ENCODE results near the gene IMPDH2. TPM values are rescaled to one million over a fixed set of nuclear protein-coding genes. Genes with fewer than 3 reads are reported as not detected.

IMPDH2 gene
- total RNA-seq, result 100 to 1,000 TPM; 565 to 593 TPM

DNA sequence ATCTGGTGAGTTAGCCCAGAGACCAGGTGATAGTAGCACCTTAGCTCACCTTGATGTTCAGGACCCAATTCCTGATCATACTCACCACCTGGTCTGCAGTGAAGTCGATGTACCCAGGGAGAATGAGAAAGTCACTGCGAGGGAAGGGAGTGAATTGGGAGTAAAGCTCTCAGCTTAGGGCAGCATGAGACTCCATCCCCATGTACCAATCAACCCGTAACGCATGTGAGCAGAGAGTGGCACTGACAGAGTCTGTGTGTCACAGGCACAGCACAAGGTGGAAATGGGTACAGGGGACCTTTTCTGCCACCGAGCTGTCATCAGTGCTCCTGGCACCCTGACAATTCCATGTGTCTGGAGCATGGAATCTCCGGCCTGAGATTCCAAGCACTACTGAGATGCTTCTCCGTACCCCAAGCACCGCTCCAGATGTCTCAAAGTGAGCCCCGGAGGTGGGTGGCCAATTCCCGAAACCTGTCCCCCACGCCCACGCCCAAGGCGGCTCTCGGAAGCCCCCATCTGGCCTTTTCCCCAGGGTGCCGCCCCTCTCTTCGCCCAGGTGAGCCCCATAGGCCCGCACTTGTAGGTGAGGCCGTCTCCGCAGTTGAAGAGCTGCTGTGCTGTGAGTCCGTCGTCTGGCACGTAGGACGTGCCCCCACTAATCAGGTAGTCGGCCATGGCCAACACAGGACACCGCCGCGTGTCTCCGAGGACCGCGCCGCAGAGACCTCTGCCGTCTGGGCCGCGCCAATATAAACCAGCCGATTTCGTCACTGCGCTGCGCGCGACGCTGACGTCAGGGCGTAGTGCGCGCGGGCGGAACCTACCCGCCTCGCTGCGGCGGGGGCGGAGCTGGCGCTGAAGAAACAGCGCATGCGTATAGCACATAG is at the start of gene IMPDH2:
IMPDH2 (minus strand) TSS at position 726 of the 890 bp plus-strand sequence; CDS start at position 678, 48 bp downstream.
- CTCF ChIA-PET, result interaction anchor here (0.7 to 1.9 kb wide), 4 partner anchors 15 to 65 kb away, joined by 3 to 7 read pairs (median 4); partner anchors contain the start of genes QRICH1 and WDR6
- DNase-seq, result peak; percentile 94
- intact Hi-C loops (cut with micrococcal nuclease), result loop anchor here (1.0 to 10.0 kb wide), 7 partner anchors 8 to 696 kb away; partner anchors contain the start of genes DAG1, GMPPB, QRICH1 and TCTA
- Mint-ChIP-seq H3K36me3 (ENCODE audit: low read depth) (peaks cover 54% of the 10 kb centered on the region), H3K27me3 (ENCODE audit: low read depth) (no peaks in the 10 kb centered on the region), H3K4me3 (peak within 1 kb of the TSS; percentile 91), H3K27ac (peak within 1 kb of the TSS; percentile 89), H3K4me1 (ENCODE audit: low read depth) (peaks cover 53% of the 10 kb centered on the region), H3K9me3 (no peaks in the 10 kb centered on the region)

DNA sequence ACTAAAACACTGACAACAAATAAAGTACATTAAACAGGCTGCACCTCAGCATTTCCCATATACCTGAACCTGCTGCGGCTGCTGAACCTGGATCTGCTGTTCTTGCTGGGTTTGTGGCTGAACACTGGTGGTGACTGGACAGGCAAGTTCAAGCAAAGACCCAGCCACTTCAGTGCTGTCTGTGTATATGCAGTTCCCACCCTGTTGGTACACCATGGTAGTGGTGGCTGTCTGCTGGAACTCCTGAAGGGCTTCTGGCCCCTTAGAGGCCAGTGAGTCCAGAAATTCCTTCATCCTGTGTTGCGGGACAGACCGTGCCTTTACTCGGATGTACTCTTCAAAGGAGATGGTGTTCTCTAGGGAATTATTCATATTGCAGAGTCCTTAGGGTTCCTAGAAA is 47.4 kb upstream of the IMPDH2 start:
- no peak overlapping the region for H3K27ac Mint-ChIP-seq
- intact Hi-C loops (cut with micrococcal nuclease), result no loop called here

DNA sequence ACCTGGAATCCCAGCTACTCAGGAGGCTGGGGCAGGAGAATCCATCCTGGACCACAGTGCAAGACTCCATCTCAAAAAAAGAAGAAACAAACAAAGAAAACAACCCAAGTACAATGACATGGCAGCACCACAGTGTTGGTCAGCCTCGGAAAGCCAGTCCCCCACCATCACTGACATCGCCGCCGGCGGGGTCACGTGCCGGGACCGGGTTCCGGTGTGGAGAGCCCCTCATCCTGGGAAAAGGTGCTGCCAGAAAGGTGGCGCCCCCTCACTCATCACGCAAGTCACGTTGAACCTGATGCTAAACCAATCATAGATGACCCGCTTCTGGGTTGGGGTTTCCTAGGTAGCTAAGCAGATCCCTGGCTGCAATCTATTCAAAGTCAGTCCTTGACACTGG is 46.9 kb upstream of the IMPDH2 start:
- no peak overlapping the region for H3K27ac Mint-ChIP-seq
- CTCF ChIA-PET, result no interaction called here
- H3K4me3 Mint-ChIP-seq, result no peak overlapping the region
- H3K9me3 Mint-ChIP-seq, result no peaks in the 10 kb centered on the region
- DNase-seq, result no peak
- H3K36me3 Mint-ChIP-seq (ENCODE audit: low read depth), result peaks cover 44% of the 10 kb centered on the region
- peaks cover 7% of the 10 kb centered on the region for H3K4me1 Mint-ChIP-seq (ENCODE audit: low read depth)
- no peaks in the 10 kb centered on the region for H3K27me3 Mint-ChIP-seq (ENCODE audit: low read depth)
- intact Hi-C loops (cut with micrococcal nuclease), result no loop called here

More for the DNA sequence above, 47.4 kb upstream of the IMPDH2 start:
- Mint-ChIP-seq H3K9me3 (no peaks in the 10 kb centered on the region), H3K4me1 (ENCODE audit: low read depth) (peaks cover 7% of the 10 kb centered on the region), H3K4me3 (no peak overlapping the region), H3K36me3 (ENCODE audit: low read depth) (peaks cover 41% of the 10 kb centered on the region), H3K27me3 (ENCODE audit: low read depth) (no peaks in the 10 kb centered on the region)
- DNase-seq, result no peak
- CTCF ChIA-PET, result no interaction called here

DNA sequence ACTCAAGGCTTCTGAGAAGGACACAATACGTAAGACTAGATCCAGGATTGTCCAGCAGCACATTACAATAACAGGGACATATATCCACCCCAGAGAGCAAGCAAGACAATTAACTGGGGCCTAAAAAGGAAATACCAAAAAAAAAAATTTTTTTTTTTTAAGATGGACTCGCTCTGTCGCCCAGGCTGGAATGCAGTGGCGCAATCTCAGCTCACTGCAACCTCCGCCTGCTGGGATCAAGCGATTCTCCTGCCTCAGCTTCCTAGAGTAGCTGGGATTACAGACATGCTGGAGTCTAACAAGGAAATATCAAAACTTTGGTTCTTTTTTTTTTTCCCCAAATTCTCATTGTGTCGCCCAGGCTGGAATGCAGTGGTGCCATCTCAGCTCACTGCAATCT is 28.8 kb upstream of the IMPDH2 start:
- Mint-ChIP-seq H3K9me3 (no peaks in the 10 kb centered on the region), H3K27ac (no peak overlapping the region), H3K4me3 (no peak overlapping the region), H3K27me3 (ENCODE audit: low read depth) (no peaks in the 10 kb centered on the region), H3K4me1 (ENCODE audit: low read depth) (no peaks in the 10 kb centered on the region), H3K36me3 (ENCODE audit: low read depth) (peaks cover 23% of the 10 kb centered on the region)
- CTCF ChIA-PET, result interaction anchor here (0.7 kb wide), 1 partner anchor 477 kb away, joined by 3 read pairs; no protein-coding TSS in a partner anchor
- intact Hi-C loops (cut with micrococcal nuclease), result no loop called here
- no peak for DNase-seq

DNA sequence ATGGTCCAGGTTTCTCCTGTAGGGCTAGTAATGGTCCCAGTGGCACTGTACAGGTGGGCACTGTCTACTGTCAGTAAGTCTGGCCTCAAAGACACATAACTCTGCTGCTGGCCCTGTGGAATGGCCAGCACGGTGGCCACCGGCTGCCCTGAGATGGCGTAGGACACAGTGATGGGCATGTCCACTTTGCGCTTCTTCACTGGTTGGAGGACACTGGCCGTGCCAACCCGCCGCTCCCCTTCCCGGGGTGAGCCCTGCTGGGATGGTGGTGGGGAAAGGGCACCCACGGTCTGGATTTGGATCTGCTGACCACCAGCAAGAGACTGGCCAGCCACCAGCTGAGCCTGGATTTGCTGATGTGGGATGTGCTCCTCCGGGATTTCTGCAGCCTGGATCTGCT is 28.1 kb upstream of the IMPDH2 start:
- intact Hi-C loops (cut with micrococcal nuclease), result no loop called here
- no peak for DNase-seq
- Mint-ChIP-seq H3K4me3 (no peak overlapping the region), H3K4me1 (ENCODE audit: low read depth) (no peaks in the 10 kb centered on the region), H3K36me3 (ENCODE audit: low read depth) (peaks cover 23% of the 10 kb centered on the region), H3K27ac (no peak overlapping the region), H3K27me3 (ENCODE audit: low read depth) (no peaks in the 10 kb centered on the region), H3K9me3 (no peaks in the 10 kb centered on the region)
- CTCF ChIA-PET, result no interaction called here

DNA sequence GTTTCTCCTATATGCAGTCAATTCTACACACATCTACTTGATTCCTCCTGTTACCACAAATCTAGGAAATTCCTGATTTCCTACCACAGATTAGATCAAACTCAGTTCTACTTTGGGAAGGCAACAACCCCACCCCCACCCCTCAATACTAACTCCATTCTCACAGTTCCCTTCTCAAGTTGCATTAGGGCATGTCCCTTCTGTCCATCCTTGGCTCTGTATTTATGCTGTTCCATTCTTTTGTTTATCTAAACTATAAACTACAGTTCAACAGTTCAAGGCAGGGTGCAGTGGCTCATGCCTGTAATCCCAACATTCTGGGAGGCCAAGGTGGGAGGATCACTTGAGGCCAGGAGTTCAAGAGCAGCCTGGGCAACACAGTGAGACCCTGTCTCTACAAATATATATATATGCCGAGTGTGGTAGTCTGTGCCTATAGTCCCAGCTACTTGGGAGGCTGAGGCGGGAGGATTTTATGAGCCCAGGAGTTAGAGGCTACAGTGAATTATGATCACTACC is 25.2 kb upstream of the IMPDH2 start:
- intact Hi-C loops (cut with micrococcal nuclease), result no loop called here
- Mint-ChIP-seq H3K36me3 (ENCODE audit: low read depth) (peaks cover 36% of the 10 kb centered on the region), H3K4me3 (no peak overlapping the region), H3K27me3 (ENCODE audit: low read depth) (no peaks in the 10 kb centered on the region), H3K4me1 (ENCODE audit: low read depth) (peaks cover 2% of the 10 kb centered on the region), H3K9me3 (no peaks in the 10 kb centered on the region), H3K27ac (no peak overlapping the region)
- CTCF ChIA-PET, result interaction anchor here (1.0 to 1.1 kb wide), 2 partner anchors 20 to 29 kb away, joined by 3 read pairs; no protein-coding TSS in a partner anchor
- no peak for DNase-seq

DNA sequence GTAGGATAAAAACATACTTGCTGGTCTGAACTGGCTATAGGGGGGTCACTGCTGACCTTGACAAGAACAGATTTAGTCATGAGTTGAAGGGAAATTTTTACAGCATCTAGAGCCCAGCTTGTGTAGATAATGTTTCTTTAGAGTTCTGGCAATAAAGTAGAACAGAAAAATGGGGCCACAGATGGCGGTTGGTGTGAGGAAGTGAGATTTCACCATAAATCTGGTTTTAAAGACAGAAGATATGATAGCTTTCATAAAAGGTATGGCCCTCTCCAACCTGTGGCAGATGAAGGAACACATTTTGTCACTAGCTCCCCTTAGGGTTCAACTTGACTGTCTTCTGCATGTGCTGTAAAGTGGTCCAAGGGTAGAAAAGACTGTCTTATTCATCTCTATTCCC is 24.3 kb upstream of the IMPDH2 start:
- CTCF ChIA-PET, result interaction anchor here (1.0 kb wide), 1 partner anchor 30 kb away, joined by 3 read pairs; no protein-coding TSS in a partner anchor
- Mint-ChIP-seq H3K27ac (no peak overlapping the region), H3K4me3 (no peak overlapping the region), H3K9me3 (no peaks in the 10 kb centered on the region), H3K36me3 (ENCODE audit: low read depth) (peaks cover 36% of the 10 kb centered on the region), H3K4me1 (ENCODE audit: low read depth) (peaks cover 2% of the 10 kb centered on the region), H3K27me3 (ENCODE audit: low read depth) (no peaks in the 10 kb centered on the region)
- intact Hi-C loops (cut with micrococcal nuclease), result no loop called here
- no peak for DNase-seq

DNA sequence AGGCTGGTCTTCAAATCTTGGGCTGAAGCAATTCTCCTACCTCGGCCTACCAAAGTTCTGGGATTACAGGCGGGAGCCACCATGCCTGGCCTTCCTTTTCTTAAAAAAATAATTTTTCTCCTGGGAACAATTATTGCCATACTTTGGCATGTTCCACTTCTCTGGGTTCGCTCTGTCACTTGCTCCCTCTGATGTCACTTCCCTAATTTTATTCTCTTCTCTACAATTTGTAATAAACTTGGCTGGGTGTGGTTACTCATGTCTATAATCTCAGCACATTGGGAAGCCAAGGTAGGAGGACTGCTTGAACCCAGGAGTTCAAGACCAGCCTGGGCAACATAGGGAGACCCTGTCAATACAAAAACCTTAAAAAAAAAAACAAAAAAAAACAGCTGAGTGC is 6.1 kb upstream of the IMPDH2 start:
- no peaks in the 10 kb centered on the region for H3K4me1 Mint-ChIP-seq (ENCODE audit: low read depth)
- intact Hi-C loops (cut with micrococcal nuclease), result no loop called here
- no peak overlapping the region for H3K27ac Mint-ChIP-seq
- no peaks in the 10 kb centered on the region for H3K9me3 Mint-ChIP-seq
- CTCF ChIA-PET, result no interaction called here
- H3K4me3 Mint-ChIP-seq, result no peak overlapping the region
- H3K27me3 Mint-ChIP-seq (ENCODE audit: low read depth), result no peaks in the 10 kb centered on the region
- DNase-seq, result no peak
- peaks cover 21% of the 10 kb centered on the region for H3K36me3 Mint-ChIP-seq (ENCODE audit: low read depth)

DNA sequence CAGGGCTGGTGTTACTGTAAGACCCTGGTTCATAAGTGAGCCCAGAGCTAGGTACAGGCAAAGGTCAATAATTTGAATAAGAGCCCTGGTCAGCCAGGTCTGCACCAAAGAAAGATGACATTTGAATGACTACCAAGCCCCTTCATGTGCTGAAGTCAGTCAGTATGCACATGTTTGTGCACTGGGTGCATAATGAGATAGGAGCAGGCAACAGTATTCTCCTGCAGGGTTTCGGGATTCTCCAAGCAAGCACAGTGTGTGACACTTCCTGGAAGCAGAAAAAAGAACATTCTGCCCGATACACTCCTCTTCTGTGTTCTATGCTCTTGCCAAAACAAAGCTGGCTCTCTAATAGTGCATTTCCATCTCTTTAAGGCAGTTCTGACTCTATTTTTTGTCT is 5.5 kb upstream of the IMPDH2 start:
- CTCF ChIA-PET, result no interaction called here
- no peaks in the 10 kb centered on the region for H3K27me3 Mint-ChIP-seq (ENCODE audit: low read depth)
- H3K9me3 Mint-ChIP-seq, result no peaks in the 10 kb centered on the region
- intact Hi-C loops (cut with micrococcal nuclease), result no loop called here
- no peak overlapping the region for H3K4me3 Mint-ChIP-seq
- peaks cover 4% of the 10 kb centered on the region for H3K4me1 Mint-ChIP-seq (ENCODE audit: low read depth)
- no peak for DNase-seq
- H3K36me3 Mint-ChIP-seq (ENCODE audit: low read depth), result peaks cover 21% of the 10 kb centered on the region
- H3K27ac Mint-ChIP-seq, result no peak overlapping the region

DNA sequence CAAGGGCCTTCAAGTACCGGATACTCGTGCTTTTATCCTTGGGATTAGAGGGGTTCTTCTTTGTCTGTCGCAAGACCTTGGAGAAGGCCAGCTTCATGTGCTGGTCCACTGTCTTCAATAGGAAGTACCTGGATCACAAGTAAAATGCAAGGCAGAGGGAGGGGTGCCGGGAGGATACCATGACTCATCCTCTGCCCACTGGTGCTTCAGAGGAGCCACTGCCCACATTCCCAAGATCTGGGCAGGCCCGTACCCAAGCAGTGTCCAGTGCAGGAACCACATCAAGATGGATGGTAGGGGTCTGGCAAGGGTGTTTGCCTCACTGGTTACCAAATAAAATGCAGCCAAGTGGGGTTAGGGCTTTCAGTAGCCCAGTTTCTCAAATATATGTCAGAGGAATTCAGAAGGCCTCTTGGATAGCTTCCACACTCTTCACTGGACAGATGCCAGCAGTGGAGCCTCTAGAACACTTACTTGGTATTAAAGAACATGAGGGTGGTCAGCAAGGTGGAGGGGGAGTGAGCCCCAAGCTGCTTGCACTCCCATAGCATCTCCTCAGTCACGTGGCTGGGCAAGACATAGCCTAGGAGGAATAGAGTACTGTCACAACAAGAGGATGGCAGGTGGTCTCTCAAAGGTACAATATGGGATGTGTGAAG is 3.6 kb upstream of the IMPDH2 start:
- CTCF ChIA-PET, result interaction anchor here (0.8 kb wide), 2 partner anchors 10 to 11 kb away, joined by 3 to 4 read pairs; partner anchors contain the start of gene NDUFAF3
- peaks cover 32% of the 10 kb centered on the region for H3K36me3 Mint-ChIP-seq (ENCODE audit: low read depth)
- no peak overlapping the region for H3K27ac Mint-ChIP-seq
- H3K4me1 Mint-ChIP-seq (ENCODE audit: low read depth), result peaks cover 15% of the 10 kb centered on the region
- intact Hi-C loops (cut with micrococcal nuclease), result no loop called here
- H3K27me3 Mint-ChIP-seq (ENCODE audit: low read depth), result no peaks in the 10 kb centered on the region
- no peak overlapping the region for H3K4me3 Mint-ChIP-seq
- DNase-seq, result no peak
- no peaks in the 10 kb centered on the region for H3K9me3 Mint-ChIP-seq

DNA sequence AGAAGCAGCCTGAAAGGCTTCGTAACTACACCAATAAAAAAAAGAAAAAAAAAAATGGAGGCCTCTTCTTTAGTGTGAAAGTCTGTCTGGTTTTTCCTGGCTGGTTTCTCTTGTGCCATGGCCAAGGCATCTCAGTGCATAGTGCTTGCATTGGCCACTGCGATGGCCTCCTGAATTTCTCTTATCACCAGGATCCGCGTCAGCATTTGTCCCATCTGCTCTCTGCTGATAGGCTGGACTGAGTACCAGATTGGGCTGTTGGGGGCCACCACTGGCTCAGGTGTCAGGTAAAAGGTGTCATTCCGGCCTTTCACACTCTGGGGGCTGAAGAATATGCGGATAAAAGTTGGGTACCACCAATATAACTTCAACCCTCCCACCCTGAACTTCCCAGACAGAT is 1.1 kb upstream of the IMPDH2 start:
- intact Hi-C loops (cut with micrococcal nuclease), result no loop called here
- no peak for DNase-seq
- H3K27me3 Mint-ChIP-seq (ENCODE audit: low read depth), result no peaks in the 10 kb centered on the region
- no peaks in the 10 kb centered on the region for H3K9me3 Mint-ChIP-seq
- peaks cover 48% of the 10 kb centered on the region for H3K36me3 Mint-ChIP-seq (ENCODE audit: low read depth)
- no peak overlapping the region for H3K4me3 Mint-ChIP-seq
- CTCF ChIA-PET, result interaction anchor here (1.3 to 2.0 kb wide), 2 partner anchors 8 to 10 kb away, joined by 4 to 5 read pairs; partner anchors contain the start of gene NDUFAF3
- peak overlapping the region; percentile 52 for H3K27ac Mint-ChIP-seq
- peaks cover 39% of the 10 kb centered on the region for H3K4me1 Mint-ChIP-seq (ENCODE audit: low read depth)

DNA sequence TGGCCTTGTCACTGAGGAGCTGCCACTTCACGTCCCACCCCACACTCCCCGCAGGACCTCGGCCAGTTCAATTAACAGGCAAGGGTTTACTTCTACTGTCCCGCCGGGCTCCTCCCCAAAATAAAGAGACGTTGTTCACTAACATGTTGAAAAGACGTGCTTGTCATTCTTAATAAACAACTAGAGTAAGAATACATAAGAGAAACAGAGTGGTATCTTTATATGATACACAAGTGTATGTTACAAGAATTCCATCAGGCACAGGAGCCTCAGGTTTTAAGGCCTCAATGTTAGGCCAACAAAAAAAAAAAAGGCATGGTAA is 326 bp upstream of the IMPDH2 start:
- DNase-seq, result no peak
- intact Hi-C loops (cut with micrococcal nuclease), result loop anchor here (1.0 to 10.0 kb wide), 7 partner anchors 8 to 695 kb away; partner anchors contain the start of genes DAG1, GMPPB, QRICH1 and TCTA
- Mint-ChIP-seq H3K4me3 (peak overlapping the region; percentile 91), H3K4me1 (ENCODE audit: low read depth) (peaks cover 47% of the 10 kb centered on the region), H3K36me3 (ENCODE audit: low read depth) (peaks cover 52% of the 10 kb centered on the region), H3K27me3 (ENCODE audit: low read depth) (no peaks in the 10 kb centered on the region), H3K27ac (peak overlapping the region; percentile 89), H3K9me3 (no peaks in the 10 kb centered on the region)
- CTCF ChIA-PET, result interaction anchor here (1.8 to 1.9 kb wide), 2 partner anchors 22 to 42 kb away, joined by 6 to 7 read pairs; partner anchors contain the start of gene WDR6
